ENCODE results near the gene RNU6-1. TPM values are rescaled to one million over a fixed set of nuclear protein-coding genes. Genes with fewer than 3 reads are reported as not detected.

Gene RNU6-1
- total and polyA plus RNA-seq, 2 donors (not counting 1 experiment from before 2014, with no cell fraction given): not detected

DNA sequence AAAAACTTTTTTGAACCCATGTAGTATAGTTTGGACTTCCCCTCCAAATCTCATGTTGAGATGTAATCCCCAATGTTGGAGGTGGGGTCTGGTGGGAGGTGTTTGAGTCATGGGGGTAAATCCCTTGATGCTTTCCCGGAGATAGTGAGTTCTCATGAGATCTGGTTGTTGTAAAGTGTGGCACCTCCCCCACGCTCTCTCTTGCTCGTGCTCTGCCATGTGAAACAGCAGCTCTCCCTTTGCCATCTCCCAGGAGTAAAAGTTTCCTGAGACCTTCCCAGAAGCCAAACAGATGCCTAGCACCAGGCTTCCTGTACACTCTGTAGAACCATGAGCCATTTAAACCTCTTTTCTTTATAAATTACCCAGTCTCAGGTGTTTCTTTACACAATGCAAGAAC, 16.0 kb upstream of the RNU6-1 start:
- H3K36me3 ChIP-seq (ENCODE audit: control insufficient read depth, insufficient read depth, low read length): no peaks in the 10 kb centered on the region
- H3K4me3 ChIP-seq (replicated peaks in 1 of 4; ENCODE audit: control extremely low read depth in 1 of 4, insufficient read depth in 1 of 4, low read depth in 3 of 4, low read length in 4 of 4): no peak overlapping the region
- H3K9me3 ChIP-seq (ENCODE audit: control insufficient read depth, insufficient read depth, low read depth, low read length): no peaks in the 10 kb centered on the region
- H4K20me1 ChIP-seq (ENCODE audit: control insufficient read depth, extremely low read depth, insufficient read depth, low read length): no peaks in the 10 kb centered on the region
- H3K27me3 ChIP-seq (ENCODE audit: control insufficient read depth, insufficient read depth, low read length): peaks cover 2% of the 10 kb centered on the region
- no peak overlapping the region for H3K27ac ChIP-seq (ENCODE audit: insufficient read depth, low read length)
- no peaks in the 10 kb centered on the region for H3K4me1 ChIP-seq (ENCODE audit: control insufficient read depth, extremely low read depth, insufficient read depth, low read length)
- no peak overlapping the region for H3K4me2 ChIP-seq (ENCODE audit: extremely low read depth, insufficient read depth, low read length)
- no peaks in the 10 kb centered on the region for H3K79me2 ChIP-seq (ENCODE audit: control insufficient read depth, insufficient read depth, low read length)
- H3K9ac ChIP-seq (ENCODE audit: insufficient read depth, low read length): no peak overlapping the region
- DNase-seq (ENCODE audit: low read depth in 2 of 2): no peak
- TF ChIP-seq, protein P1, sequence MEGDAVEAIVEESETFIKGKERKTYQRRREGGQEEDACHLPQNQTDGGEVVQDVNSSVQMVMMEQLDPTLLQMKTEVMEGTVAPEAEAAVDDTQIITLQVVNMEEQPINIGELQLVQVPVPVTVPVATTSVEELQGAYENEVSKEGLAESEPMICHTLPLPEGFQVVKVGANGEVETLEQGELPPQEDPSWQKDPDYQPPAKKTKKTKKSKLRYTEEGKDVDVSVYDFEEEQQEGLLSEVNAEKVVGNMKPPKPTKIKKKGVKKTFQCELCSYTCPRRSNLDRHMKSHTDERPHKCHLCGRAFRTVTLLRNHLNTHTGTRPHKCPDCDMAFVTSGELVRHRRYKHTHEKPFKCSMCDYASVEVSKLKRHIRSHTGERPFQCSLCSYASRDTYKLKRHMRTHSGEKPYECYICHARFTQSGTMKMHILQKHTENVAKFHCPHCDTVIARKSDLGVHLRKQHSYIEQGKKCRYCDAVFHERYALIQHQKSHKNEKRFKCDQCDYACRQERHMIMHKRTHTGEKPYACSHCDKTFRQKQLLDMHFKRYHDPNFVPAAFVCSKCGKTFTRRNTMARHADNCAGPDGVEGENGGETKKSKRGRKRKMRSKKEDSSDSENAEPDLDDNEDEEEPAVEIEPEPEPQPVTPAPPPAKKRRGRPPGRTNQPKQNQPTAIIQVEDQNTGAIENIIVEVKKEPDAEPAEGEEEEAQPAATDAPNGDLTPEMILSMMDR (conservative IDR thresholded peaks at IDR 0.05 in 1 of 2, IDR thresholded peaks at IDR 0.05 in 1 of 2; ENCODE audit: low read depth in 1 of 2, low read length in 2 of 2): no peak
- no peak for TF ChIP-seq EZH2 (IDR thresholded peaks at IDR 0.05; ENCODE audit: low read length, missing control alignments)
- no peak overlapping the region for H2AFZ ChIP-seq (ENCODE audit: low read length)

DNA sequence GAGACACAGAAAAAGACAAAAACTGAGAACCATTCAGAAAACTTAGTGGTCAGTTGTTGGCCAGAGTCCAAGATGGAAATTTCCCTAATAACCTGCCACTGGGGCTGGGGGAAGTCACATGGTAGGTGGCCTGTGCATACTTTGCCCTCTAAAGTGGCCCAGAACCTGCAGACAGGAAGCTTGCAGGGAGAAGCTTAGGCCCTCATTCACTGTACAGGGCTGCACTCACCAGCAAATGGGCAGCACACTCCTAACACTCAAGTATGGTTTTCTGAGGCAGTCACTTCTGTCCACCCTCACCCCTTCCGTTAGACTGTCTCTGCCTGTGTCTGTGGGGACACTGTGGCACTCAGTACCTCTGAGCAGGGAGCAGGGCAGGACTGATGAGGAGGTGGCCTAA, 14.5 kb upstream of the RNU6-1 start:
- Histone ChIP-seq H3K27ac (ENCODE audit: insufficient read depth, low read length) (no peak overlapping the region), H3K4me2 (ENCODE audit: extremely low read depth, insufficient read depth, low read length) (no peak overlapping the region), H3K4me1 (ENCODE audit: control insufficient read depth, extremely low read depth, insufficient read depth, low read length) (no peaks in the 10 kb centered on the region), H3K4me3 (replicated peaks in 1 of 4; ENCODE audit: control extremely low read depth in 1 of 4, insufficient read depth in 1 of 4, low read depth in 3 of 4, low read length in 4 of 4) (no peak overlapping the region), H3K9me3 (ENCODE audit: control insufficient read depth, insufficient read depth, low read depth, low read length) (no peaks in the 10 kb centered on the region), H4K20me1 (ENCODE audit: control insufficient read depth, extremely low read depth, insufficient read depth, low read length) (no peaks in the 10 kb centered on the region), H3K36me3 (ENCODE audit: control insufficient read depth, insufficient read depth, low read length) (no peaks in the 10 kb centered on the region), H3K79me2 (ENCODE audit: control insufficient read depth, insufficient read depth, low read length) (no peaks in the 10 kb centered on the region), H3K9ac (ENCODE audit: insufficient read depth, low read length) (no peak overlapping the region), H2AFZ (ENCODE audit: low read length) (no peak overlapping the region), H3K27me3 (ENCODE audit: control insufficient read depth, insufficient read depth, low read length) (peaks cover 2% of the 10 kb centered on the region)
- TF ChIP-seq, protein P1 (conservative IDR thresholded peaks at IDR 0.05 in 1 of 2, IDR thresholded peaks at IDR 0.05 in 1 of 2; ENCODE audit: low read depth in 1 of 2, low read length in 2 of 2): no peak
- no peak for TF ChIP-seq EZH2 (IDR thresholded peaks at IDR 0.05; ENCODE audit: low read length, missing control alignments)
- DNase-seq (ENCODE audit: low read depth in 2 of 2): no peak

DNA sequence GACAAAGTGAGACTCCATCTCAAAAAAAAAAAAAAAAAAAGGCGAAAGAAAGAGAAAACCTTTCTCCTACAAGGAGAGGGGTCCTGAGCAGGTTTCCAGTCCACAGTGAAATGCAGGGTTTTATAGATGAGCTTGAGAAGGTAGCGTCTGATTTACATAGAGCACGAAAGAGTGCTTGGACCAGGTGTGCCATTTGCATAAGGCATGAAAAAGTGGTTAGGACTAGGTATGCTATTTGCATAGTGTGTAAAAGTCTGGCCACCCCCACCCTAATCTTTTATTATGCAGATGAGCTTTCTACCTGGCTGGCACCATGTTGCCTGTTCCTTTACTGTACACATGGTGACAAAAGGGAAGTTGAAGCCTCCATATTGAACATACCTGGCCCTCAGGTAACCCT, 13.6 kb upstream of the RNU6-1 start:
- no peak overlapping the region for H3K9ac ChIP-seq (ENCODE audit: insufficient read depth, low read length)
- no peak overlapping the region for H2AFZ ChIP-seq (ENCODE audit: low read length)
- no peaks in the 10 kb centered on the region for H3K9me3 ChIP-seq (ENCODE audit: control insufficient read depth, insufficient read depth, low read depth, low read length)
- H3K4me3 ChIP-seq (replicated peaks in 1 of 4; ENCODE audit: control extremely low read depth in 1 of 4, insufficient read depth in 1 of 4, low read depth in 3 of 4, low read length in 4 of 4): no peak overlapping the region
- H3K4me2 ChIP-seq (ENCODE audit: extremely low read depth, insufficient read depth, low read length): no peak overlapping the region
- TF ChIP-seq EZH2 (IDR thresholded peaks at IDR 0.05; ENCODE audit: low read length, missing control alignments): no peak
- TF ChIP-seq, protein P1 (conservative IDR thresholded peaks at IDR 0.05 in 1 of 2, IDR thresholded peaks at IDR 0.05 in 1 of 2; ENCODE audit: low read depth in 1 of 2, low read length in 2 of 2): no peak
- no peaks in the 10 kb centered on the region for H3K36me3 ChIP-seq (ENCODE audit: control insufficient read depth, insufficient read depth, low read length)
- no peaks in the 10 kb centered on the region for H3K79me2 ChIP-seq (ENCODE audit: control insufficient read depth, insufficient read depth, low read length)
- no peaks in the 10 kb centered on the region for H3K4me1 ChIP-seq (ENCODE audit: control insufficient read depth, extremely low read depth, insufficient read depth, low read length)
- no peak for DNase-seq (ENCODE audit: low read depth in 2 of 2)
- H4K20me1 ChIP-seq (ENCODE audit: control insufficient read depth, extremely low read depth, insufficient read depth, low read length): no peaks in the 10 kb centered on the region
- no peak overlapping the region for H3K27ac ChIP-seq (ENCODE audit: insufficient read depth, low read length)
- H3K27me3 ChIP-seq (ENCODE audit: control insufficient read depth, insufficient read depth, low read length): peaks cover 2% of the 10 kb centered on the region

Measured in fibroblast of lung (primary cell).